Activated CD4-positive, CD25-positive, alpha-beta regulatory T cell (primary cell): Measurements from ENCODE around the gene EIF1AD.

Source experiments
- DNase-seq, 4 experiments: peaks; one replicate each; lab custom pipeline; 2025; lab: John Stamatoyannopoulos, UW

The EIF1AD gene

GRCh38 chr11:66004186-66004585 lies 2.2 kb upstream of the EIF1AD start:
- DNase-seq: no peak

- no peak for DNase-seq
Observed at GRCh38 chr11:66003291-66003690, 1.3 kb upstream of the EIF1AD start.

- DNase-seq: peak in 1 of 4 experiments; percentile 71
Observed at GRCh38 chr11:66002648-66003225, 780 bp upstream of the EIF1AD start.

GRCh38 chr11:65997286-65997685 lies 4.7 kb downstream of the EIF1AD start:
- DNase-seq: no peak

GRCh38 chr11:65992056-65992455 lies 9.9 kb downstream of the EIF1AD start:
- no peak for DNase-seq

GRCh38 chr11:65988791-65989592 lies 13.0 kb downstream of the EIF1AD start:
- DNase-seq: peak; percentile 75 to 86 (median 84)

GRCh38 chr11:65987336-65987735 lies 14.6 kb downstream of the EIF1AD start:
- DNase-seq: no peak

- DNase-seq: no peak
Observed at GRCh38 chr11:65983589-65983987, 18.4 kb downstream of the EIF1AD start.

- DNase-seq: no peak
Observed at GRCh38 chr11:65982824-65983588, 19.0 kb downstream of the EIF1AD start.

GRCh38 chr11:65981972-65982823 lies 19.8 kb downstream of the EIF1AD start:
- DNase-seq: no peak

GRCh38 chr11:65981101-65981740 lies 20.7 kb downstream of the EIF1AD start:
- DNase-seq: no peak

- DNase-seq: no peak
Observed at GRCh38 chr11:65979261-65979759, 22.6 kb downstream of the EIF1AD start.

- no peak for DNase-seq
Observed at GRCh38 chr11:65978391-65979238, 23.3 kb downstream of the EIF1AD start.

GRCh38 chr11:65977621-65978390 lies 24.2 kb downstream of the EIF1AD start:
- DNase-seq: no peak

GRCh38 chr11:65976216-65977176 lies 25.5 kb downstream of the EIF1AD start:
- DNase-seq: no peak

GRCh38 chr11:65975771-65976170 lies 26.2 kb downstream of the EIF1AD start:
- no peak for DNase-seq

- DNase-seq: no peak
Observed at GRCh38 chr11:65973439-65974110, 28.4 kb downstream of the EIF1AD start.

GRCh38 chr11:65972116-65972515 lies 29.8 kb downstream of the EIF1AD start:
- no peak for DNase-seq
